Osteocyte (in vitro differentiated cells): Measurements from ENCODE around the gene ZCCHC7. TPM values are rescaled to one million over a fixed set of nuclear protein-coding genes. Genes with fewer than 3 reads are reported as not detected.

Experiments
- DNase-seq: peaks from one replicate; pipeline ENCODE4 v3.0.0; 2021; ENCODE audit warnings: mixed read lengths; ENCODE audit not compliant: unreplicated experiment; ENCODE audit errors: extremely low spot score
- H3K27ac Mint-ChIP-seq: one replicate; pipeline ENCODE4 v1.8.0; 2021; ENCODE audit warnings: mild to moderate bottlenecking, mixed read lengths; ENCODE audit not compliant: unreplicated experiment
- H3K27me3 Mint-ChIP-seq: one replicate; pipeline ENCODE4 v1.8.0; 2021; ENCODE audit warnings: mixed read lengths; ENCODE audit not compliant: unreplicated experiment
- H3K36me3 Mint-ChIP-seq: one replicate; pipeline ENCODE4 v1.8.0; 2021; ENCODE audit warnings: mixed read lengths; ENCODE audit not compliant: unreplicated experiment
- H3K4me1 Mint-ChIP-seq: one replicate; pipeline ENCODE4 v1.8.0; 2021; ENCODE audit warnings: mixed read lengths; ENCODE audit not compliant: unreplicated experiment
- H3K4me3 Mint-ChIP-seq: one replicate; pipeline ENCODE4 v1.8.0; 2021; ENCODE audit warnings: mild to moderate bottlenecking, moderate library complexity, mixed read lengths; ENCODE audit not compliant: unreplicated experiment
- H3K9me3 Mint-ChIP-seq: one replicate; pipeline ENCODE4 v1.8.0; 2021; ENCODE audit warnings: mixed read lengths; ENCODE audit not compliant: unreplicated experiment
- CTCF ChIP-seq: fragments of 200-600 bp; sonication (generic); IDR thresholded peaks from 2 replicates; pipeline ENCODE4 v1.5.0; 2021; ENCODE audit warnings: antibody characterized with exemption, mild to moderate bottlenecking, moderate library complexity
- total RNA-seq: library from RNA; stranded (reverse); gene quantifications from 2 replicates; pipeline ENCODE4 v1.2.1, GENCODE V29; 2021

Gene ZCCHC7
- total RNA-seq, 1 donor from 2014 or later: 22.8 TPM

DNA sequence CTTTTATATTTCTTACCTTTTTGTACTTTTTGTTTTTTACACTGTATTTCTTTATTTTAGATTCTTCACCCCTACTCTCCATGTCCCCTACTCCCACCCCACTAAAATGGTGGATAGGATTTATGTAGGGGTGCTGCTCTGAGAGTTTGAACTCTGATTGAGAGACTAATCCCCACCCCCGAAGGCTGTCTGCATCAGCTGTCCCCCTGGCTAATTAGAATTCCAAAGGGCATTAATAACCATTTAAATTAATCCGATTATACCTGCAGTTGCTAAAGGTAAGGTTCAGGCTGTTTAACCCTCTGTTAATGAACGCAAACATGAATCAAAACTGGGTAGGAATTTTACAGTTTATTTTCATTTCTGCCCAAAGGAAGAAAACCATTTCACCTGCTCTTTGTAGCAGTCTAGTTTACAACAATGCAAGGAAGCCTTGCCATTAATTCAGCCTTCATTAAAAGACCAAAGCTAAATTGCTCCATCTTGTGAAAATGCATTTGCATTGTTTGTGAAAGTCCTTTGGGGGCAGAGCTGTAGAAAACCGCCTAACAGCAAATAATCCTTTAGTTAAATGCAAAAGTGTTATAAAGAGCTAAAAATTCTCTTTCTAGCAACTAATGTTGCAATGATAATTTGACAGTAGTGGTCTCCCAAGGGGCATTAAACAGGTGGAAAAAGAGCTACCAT lies 71.2 kb downstream of the ZCCHC7 start:
- Mint-ChIP-seq H3K4me1 (peaks cover 18% of the 10 kb centered on the region), H3K36me3 (peaks cover 23% of the 10 kb centered on the region), H3K9me3 (no peaks in the 10 kb centered on the region), H3K27ac (no peak overlapping the region), H3K4me3 (no peak overlapping the region), H3K27me3 (no peaks in the 10 kb centered on the region)
- no peak for TF ChIP-seq CTCF
- DNase-seq: no peak

DNA sequence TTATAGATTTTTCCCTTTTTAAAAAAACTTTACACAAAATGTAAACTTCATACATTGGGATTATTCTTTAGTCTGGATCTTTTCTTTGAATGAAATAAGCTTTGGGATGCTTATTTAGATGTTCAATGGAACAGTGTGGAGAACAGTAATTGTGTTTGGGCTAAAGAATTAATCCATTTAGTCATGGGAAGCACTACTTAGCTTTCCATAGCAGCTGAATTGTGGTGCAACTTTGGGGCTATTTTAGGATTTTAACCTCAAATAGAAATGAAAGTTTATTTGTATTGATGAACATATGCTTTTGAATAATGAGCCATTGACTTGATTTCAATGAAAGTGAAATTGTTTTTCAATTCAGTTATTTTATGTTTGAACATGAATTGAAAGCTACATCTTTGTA lies 72.4 kb downstream of the ZCCHC7 start:
- Mint-ChIP-seq H3K27ac (no peak overlapping the region), H3K4me3 (no peak overlapping the region), H3K27me3 (no peaks in the 10 kb centered on the region), H3K4me1 (peaks cover 23% of the 10 kb centered on the region), H3K36me3 (peaks cover 23% of the 10 kb centered on the region), H3K9me3 (no peaks in the 10 kb centered on the region)
- DNase-seq: no peak
- TF ChIP-seq CTCF: no peak

DNA sequence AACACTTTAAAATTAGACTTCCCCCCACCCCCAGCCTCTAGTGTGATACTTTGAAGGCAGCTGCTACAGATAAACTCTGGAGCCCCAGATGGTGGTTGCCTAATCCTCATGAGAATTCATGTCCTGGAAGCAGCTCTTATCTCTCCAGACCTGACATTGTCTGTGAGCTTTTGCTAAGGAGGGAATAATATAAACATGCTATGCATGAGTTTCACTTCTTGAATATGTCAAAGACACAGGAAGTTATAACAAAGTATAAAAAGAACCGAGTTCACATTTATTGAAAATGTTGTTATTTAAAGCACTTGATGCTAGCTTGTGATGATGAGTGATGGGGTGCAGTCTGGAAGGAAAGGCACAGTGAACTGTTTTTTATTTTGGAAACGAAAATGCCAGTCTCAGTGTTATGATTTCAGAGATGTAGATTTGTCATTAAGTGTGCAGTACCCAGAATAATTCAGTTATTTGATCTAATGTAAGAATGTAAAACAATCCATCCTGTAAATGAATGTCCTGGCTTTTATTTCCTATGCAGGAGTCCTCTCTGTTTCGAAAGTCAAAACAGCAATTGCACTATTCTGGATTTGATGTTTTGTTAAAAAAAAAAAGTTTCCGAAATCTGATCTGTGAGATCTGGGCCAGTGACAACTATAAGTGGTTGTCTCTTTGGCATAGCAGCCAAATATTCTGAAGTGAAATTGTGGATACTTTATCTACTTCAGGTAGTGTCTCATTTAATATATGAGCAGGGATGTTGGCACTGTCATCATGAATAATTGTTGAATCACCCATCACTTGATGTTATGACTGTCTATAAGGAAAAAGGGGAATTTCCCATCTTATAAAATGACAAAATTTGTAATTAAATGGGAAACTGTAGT lies 77.0 kb downstream of the ZCCHC7 start:
- no peaks in the 10 kb centered on the region for H3K27me3 Mint-ChIP-seq
- peak overlapping the region; percentile 81 for H3K27ac Mint-ChIP-seq
- H3K4me1 Mint-ChIP-seq: peaks cover 42% of the 10 kb centered on the region
- peak overlapping the region; percentile 16 for H3K4me3 Mint-ChIP-seq
- H3K36me3 Mint-ChIP-seq: peaks cover 7% of the 10 kb centered on the region
- TF ChIP-seq CTCF: no peak
- no peaks in the 10 kb centered on the region for H3K9me3 Mint-ChIP-seq
- no peak for DNase-seq

DNA sequence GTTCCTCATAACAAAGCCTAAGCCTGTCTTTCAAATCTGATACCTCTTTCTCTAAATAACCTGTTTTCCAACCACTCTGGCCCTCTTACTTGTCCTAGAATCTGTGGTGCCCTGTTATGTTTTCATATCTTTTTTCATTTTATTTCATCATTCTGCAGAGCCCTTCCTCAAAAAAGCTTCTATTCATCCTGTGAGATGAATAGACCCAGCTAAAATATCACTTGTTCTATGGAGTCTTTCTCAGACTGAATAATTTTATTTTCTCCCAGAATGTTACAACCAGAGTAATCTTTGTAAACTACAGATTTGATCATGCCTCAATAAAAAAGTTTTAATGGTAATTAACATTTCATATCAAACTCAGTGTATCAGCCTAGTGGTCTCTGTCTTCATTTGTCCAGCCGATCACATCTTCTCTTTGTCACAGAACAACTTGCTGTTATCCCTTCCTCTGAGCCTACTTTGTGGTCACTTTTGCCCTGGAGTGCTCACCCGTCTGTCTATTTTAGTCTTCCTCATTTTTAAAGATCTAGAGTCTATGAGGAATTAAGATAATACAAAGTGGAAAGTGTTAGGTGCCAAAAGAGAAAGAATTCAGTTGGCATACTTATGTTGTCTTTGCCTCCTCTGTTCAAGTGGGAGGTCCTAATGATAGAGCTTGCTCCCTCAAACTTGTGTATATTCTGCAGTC lies 77.8 kb downstream of the ZCCHC7 start:
- no peak for TF ChIP-seq CTCF
- no peak for DNase-seq
- H3K4me3 Mint-ChIP-seq: no peak overlapping the region
- peaks cover 7% of the 10 kb centered on the region for H3K36me3 Mint-ChIP-seq
- no peaks in the 10 kb centered on the region for H3K27me3 Mint-ChIP-seq
- H3K9me3 Mint-ChIP-seq: no peaks in the 10 kb centered on the region
- H3K27ac Mint-ChIP-seq: peak overlapping the region; percentile 81
- H3K4me1 Mint-ChIP-seq: peaks cover 42% of the 10 kb centered on the region

DNA sequence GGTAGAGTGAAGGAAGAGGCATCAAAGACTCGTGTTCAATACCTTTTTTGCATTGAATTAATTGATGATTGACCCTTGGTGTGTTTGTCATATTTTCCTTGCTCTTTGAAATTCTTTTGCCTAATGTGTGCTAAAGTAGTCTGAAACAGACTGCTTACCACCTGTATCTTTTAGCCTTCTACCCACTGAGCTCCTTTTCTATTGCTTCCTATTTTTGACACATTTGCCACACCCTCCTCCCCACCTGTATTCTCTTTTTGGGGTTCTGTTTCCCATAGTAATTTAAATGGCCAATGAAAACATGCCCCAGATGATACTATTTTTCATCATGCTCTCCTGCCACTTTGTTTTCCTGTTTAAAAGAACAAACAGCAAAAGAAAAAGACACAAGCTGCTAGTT lies 78.5 kb downstream of the ZCCHC7 start:
- H3K4me1 Mint-ChIP-seq: peaks cover 42% of the 10 kb centered on the region
- peak overlapping the region; percentile 81 for H3K27ac Mint-ChIP-seq
- TF ChIP-seq CTCF: no peak
- DNase-seq: no peak
- H3K9me3 Mint-ChIP-seq: no peaks in the 10 kb centered on the region
- peaks cover 12% of the 10 kb centered on the region for H3K36me3 Mint-ChIP-seq
- H3K27me3 Mint-ChIP-seq: no peaks in the 10 kb centered on the region
- no peak overlapping the region for H3K4me3 Mint-ChIP-seq
